DND-41 (cell line): ENCODE results near the gene STK4.

Experiments used
- CTCF ChIP-seq: IDR thresholded peaks from 2 replicates; pipeline ENCODE4 v1.5.1; 2012; ENCODE audit warnings: borderline replicate concordance, low read length, moderate library complexity, mild to moderate bottlenecking; ENCODE audit not compliant: poor library complexity, severe bottlenecking; ENCODE audit errors: extremely low read depth
- EZH2 ChIP-seq: IDR thresholded peaks from 3 replicates; pipeline ENCODE4 v1.6.1; 2012; ENCODE audit warnings: borderline replicate concordance, low read depth, mild to moderate bottlenecking, moderate library complexity, low read length, inconsistent platforms; ENCODE audit not compliant: severe bottlenecking

- TF ChIP-seq EZH2 (no peak), CTCF (no peak)
These were observed 19.9 kb upstream of the STK4 start for GRCh38 chr20:44946271-44946852.
